GM10266 (cell line): ENCODE results near the gene TC2N.
A peak's percentile ranks its signal among the peaks of the same experiment; 100 is the strongest.
"Not testable (repeated sequence)": the region's sequence is repeated elsewhere in the genome, so short reads cannot be mapped to it uniquely, and the experiment has no call there.

Source experiments
- DNase-seq: peaks from one replicate; pipeline ENCODE4 v3.0.0; 2012; ENCODE audit errors: extremely low spot score
- TF ChIP-seq, protein P1 (sequence below): IDR thresholded peaks from 2 replicates; pipeline ENCODE4 v1.5.1; 2012; ENCODE audit warnings: mild to moderate bottlenecking, low read depth; ENCODE audit not compliant: control insufficient read depth, insufficient read depth; ENCODE audit errors: missing control alignments

The TC2N gene

DNA sequence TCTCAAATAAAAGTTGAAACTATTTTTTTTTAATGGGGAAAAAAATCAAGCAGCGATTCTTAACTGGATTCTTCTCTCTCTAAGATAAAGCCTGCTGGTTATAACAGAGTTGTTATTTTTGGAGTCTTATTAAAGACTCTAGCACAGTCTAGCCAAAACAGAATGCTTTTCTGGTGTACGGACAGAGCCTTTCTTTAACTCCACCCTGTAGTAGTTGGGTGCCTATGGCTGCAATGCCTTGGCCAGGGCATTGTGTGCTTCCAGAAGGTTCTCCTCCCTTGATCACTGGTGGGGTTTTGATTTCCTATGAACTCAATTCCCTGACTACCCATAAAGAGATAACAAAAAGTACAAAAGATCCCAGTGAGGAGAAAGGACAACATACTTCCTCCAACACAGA is 35.7 kb upstream of the TC2N start:
- DNase-seq = no peak
- TF ChIP-seq, protein P1, sequence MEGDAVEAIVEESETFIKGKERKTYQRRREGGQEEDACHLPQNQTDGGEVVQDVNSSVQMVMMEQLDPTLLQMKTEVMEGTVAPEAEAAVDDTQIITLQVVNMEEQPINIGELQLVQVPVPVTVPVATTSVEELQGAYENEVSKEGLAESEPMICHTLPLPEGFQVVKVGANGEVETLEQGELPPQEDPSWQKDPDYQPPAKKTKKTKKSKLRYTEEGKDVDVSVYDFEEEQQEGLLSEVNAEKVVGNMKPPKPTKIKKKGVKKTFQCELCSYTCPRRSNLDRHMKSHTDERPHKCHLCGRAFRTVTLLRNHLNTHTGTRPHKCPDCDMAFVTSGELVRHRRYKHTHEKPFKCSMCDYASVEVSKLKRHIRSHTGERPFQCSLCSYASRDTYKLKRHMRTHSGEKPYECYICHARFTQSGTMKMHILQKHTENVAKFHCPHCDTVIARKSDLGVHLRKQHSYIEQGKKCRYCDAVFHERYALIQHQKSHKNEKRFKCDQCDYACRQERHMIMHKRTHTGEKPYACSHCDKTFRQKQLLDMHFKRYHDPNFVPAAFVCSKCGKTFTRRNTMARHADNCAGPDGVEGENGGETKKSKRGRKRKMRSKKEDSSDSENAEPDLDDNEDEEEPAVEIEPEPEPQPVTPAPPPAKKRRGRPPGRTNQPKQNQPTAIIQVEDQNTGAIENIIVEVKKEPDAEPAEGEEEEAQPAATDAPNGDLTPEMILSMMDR = no peak

DNA sequence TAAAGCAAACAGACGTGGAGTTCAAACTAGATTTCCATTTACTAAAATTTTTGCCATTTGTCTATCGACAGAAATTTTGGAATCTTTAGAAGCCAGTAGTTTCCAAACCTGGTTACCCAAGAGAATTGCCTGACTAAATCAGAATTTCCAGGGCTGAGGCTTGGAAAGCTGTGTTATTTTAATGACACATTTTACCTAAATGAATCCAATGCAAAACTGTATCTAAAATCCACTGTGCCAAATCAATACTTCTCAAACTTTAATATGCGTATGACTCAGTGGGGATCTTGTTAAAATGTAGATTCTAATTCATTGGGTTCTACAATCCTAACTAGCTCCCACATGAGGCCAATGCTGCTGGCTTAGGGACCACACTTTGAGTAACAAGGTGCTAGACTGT is 35.0 kb upstream of the TC2N start:
- TF ChIP-seq, protein P1 = no peak
- DNase-seq = no peak

DNA sequence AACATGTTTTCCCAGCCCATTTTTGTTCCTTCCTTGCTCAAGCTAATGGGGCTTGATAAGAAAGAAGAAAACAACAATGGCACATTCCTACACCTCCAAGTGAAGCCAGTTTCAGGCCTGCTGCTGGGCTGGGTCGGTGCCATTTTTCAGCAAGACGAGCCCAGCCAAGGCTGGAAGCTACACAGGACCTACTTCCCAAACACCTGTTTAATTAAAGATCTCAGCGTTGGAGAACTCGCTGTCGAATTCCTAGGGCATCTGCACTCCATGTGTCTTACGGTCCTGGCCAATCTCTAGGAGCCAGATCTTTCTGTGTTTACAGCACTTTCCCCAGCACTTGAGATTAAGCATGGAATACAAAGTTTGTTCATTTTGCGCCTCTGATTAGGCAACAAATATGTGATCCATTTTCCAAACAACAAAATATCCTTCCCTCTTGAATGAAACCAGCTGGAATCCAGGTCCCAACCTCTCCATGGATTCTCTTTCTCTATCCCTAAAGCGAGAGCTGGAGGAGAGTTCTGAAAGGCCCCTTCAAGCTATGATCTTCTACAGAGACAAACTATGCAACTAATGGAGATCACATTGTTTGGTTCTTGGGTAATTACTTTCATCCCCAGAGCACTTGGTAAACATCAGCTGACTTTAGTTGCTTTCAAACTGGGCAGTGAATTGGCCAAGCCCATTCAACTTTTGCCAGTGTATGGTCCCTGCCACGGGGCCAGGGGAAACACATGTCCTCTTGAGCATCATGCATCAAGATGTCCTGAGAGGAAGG is 34.3 kb upstream of the TC2N start:
- TF ChIP-seq, protein P1 = no peak
- DNase-seq = no peak

DNA sequence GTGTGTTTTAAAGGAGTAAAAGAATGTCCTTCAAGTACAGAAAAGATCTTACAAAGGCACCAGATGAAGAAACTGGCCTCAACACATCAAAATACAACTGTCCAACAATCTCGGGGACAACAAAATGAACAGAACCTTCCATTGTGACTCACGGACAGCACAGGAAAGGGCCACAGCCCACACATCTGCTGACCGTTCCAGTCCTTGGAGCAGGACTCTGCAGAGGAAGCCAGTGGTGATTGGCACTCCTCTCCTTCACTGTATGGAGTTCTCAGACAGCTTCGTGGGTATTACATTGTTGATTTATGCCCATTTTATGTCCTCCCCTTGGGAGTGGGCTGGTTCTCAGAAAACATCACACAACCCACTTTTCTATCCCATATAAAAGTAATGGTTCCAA is 32.5 kb upstream of the TC2N start:
- TF ChIP-seq, protein P1 = no peak

DNA sequence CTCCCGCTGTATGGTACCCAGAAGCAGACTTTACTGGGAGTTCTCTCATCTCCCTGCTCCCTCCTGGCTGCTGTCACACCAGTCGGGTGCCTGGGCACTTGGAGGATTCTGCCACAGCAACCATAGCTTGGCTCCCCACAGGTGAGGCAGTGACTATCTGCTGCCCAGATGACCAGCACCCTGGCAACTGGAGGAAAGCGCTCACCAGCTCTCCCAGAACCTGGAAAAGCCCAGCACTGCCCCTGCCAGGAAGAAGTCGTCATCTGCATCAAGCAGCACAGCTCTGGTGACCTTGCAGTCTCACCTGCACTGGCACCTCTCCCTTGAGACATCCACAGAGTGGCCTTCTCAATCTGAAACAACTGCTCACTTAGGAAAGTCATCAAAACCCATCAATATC is 31.9 kb upstream of the TC2N start:
- TF ChIP-seq, protein P1 = peak; percentile 18
- no peak for DNase-seq

More for the DNA sequence above, 32.5 kb upstream of the TC2N start:
- no peak for DNase-seq

DNA sequence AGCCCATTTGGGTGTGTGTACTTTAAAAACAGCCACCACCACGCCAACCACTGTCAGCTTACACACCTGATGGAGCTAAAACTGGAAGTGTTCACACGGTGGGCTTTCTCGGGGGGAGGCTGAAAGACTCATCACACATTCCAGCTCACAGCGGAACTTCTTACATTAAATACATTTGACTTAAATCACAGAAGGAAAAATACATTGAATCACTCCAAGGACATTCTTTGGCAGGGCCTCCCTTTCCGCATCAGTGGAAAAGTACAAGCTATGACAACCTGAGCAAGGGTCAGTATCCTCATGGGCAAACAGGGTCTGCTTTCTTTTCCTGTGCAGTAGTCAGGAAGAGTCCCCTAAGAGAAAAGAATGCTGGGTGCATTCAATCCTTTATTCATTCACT is 31.0 kb upstream of the TC2N start:
- no peak for DNase-seq
- TF ChIP-seq, protein P1 = no peak

DNA sequence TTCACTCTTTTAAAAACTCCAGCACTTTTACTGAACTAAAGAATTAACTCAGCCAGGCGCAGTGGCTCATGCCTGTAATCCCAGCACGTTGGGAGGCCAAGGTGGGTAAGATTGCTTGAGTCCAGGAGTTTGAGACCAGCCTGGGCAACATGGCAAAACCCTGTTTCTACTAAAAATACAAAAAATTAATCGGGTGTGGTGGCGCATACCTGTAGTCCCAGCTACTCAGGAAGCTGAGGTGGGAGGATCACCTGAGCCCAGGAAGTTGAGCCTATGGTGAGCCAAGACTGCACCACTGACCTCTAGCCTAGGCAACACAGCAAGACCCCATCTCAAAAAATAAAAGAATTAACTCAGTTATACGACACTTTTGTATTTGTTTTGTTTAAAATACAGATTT is 30.4 kb upstream of the TC2N start:
- not testable (repeated sequence) for DNase-seq
